Psoas muscle (tissue), 8 donors: ENCODE results near the gene KHDC4. TPM values are rescaled to one million over a fixed set of nuclear protein-coding genes. Genes with fewer than 3 reads are reported as not detected.

ENCODE experiments used
- ATAC-seq, 4 donors: fragments of 200-7000 bp; cut with Tn5 transposase; one replicate each; pipeline ENCODE4 v1.9.1; 2020; ENCODE audit warnings: moderate library complexity in 3 of 4, mild to moderate bottlenecking in 2 of 4
- DNase-seq, 2 donors: peaks; one replicate each; pipeline ENCODE4 v3.0.0-alpha.2; 2020
- H3K27ac ChIP-seq: fragments of 200-600 bp; one replicate; pipeline ENCODE4 v1.8.0; 2022
- H3K27me3 ChIP-seq, 3 donors: fragments of 200-600 bp in 1 of 3; one replicate each; pipeline versions ENCODE4 v1.6.1 to v1.8.0; 2013 to 2022; ENCODE audit warnings: low read length in 2 of 3, mild to moderate bottlenecking in 2 of 3, moderate library complexity in 1 of 3; ENCODE audit not compliant: insufficient read depth in 3 of 3
- H3K36me3 ChIP-seq, 2 donors: fragments of 200-600 bp in 1 of 2; one replicate each; pipeline versions ENCODE4 v1.6.1 to v1.8.0; 2013 to 2022; ENCODE audit warnings: low read depth in 1 of 2, mild to moderate bottlenecking in 1 of 2, moderate library complexity in 1 of 2; ENCODE audit not compliant: insufficient read depth in 1 of 2
- H3K4me1 ChIP-seq: fragments of 200-600 bp; one replicate; pipeline ENCODE4 v1.8.0; 2022
- H3K4me3 ChIP-seq: fragments of 200-600 bp; one replicate; pipeline ENCODE4 v1.8.0; 2022; ENCODE audit warnings: mild to moderate bottlenecking
- H3K9me3 ChIP-seq: fragments of 200-600 bp; one replicate; pipeline ENCODE4 v1.8.0; 2022
- WGBS, 3 donors: extraction: QIAGEN DNeasy Blood & Tissue Kit; methylation state at CpG; one replicate each; pipeline versions ENCODE4 v1.1.6 to v1.1.7; 2013; 5-methylcytosine and 5-hydroxymethylcytosine counted together
- intact Hi-C, 2 donors: fragments of 100-400 bp; cut with DNase I; formaldehyde crosslinking; loops; one replicate each; pipeline versions ENCODE4 v1.11.0 to v1.14.2; 2022
- polyA plus RNA-seq, 3 donors: library from polyadenylated mRNA; stranded (reverse); fragments of 200-250 nt; gene quantifications; one replicate each; pipeline ENCODE4 v1.2.3, GENCODE V29; 2013
- total RNA-seq, 4 donors: library from RNA; stranded (reverse); fragmentation: NEBNext Ultra II Directional in 2 of 4; extraction: Animal tissue kit (Norgen Biotek cat#: 25700) in 2 of 4; gene quantifications; one replicate each; pipeline versions ENCODE4 v1.2.1 to v1.2.4, GENCODE V29; 2021 to 2023
- TF ChIP-seq, protein P1 (sequence below): fragments of 200-600 bp; IDR thresholded peaks from one replicate; pipeline ENCODE4 v1.8.0; 2022; ENCODE audit warnings: antibody characterized with exemption
- donor health status: healthy with polysubstance abuse.
- donor health status: DM: no; HTN: no; CAD: no; lungs with moderate emphysema.
- donor health status: Bipolar disorder and iron deficiency.
- donor health status: healthy.
- donor health status: DM: yes; HTN: yes; CAD: no.
- donor health status: DM: no; HTN: no; CAD: no.
- donor health status: DM: no; HTN: no; CAD: no.
- donor health status: DM: yes; HTN: yes; CAD: no.

Gene KHDC4
- total and polyA plus RNA-seq, 7 donors: 11.0 to 33.1 (median 20.7) TPM

DNA sequence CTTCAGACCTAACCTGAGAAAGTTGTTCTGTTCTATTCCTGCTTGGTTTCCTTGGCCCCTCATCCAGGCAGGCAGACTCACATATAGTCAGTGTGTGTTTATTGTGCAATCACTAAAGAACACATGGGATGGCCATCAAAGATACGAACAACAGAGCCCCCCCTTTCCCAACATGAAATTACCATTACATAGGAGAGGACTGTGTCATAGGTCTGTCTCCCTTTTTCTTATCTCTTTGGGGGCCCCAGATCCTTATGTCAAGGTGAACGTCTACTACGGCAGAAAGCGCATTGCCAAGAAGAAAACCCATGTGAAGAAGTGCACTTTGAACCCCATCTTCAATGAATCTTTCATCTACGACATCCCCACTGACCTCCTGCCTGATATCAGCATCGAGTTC lies 53.3 kb downstream of the KHDC4 start:
- H3K9me3 ChIP-seq: no peaks in the 10 kb centered on the region
- no peak for DNase-seq
- intact Hi-C loops: no loop called here
- no peaks in the 10 kb centered on the region for H3K27me3 ChIP-seq
- WGBS, 3 donors: 88 to 95% (median 89%) methylated on average over 6 of the region's 6 CpGs
- no peak for ATAC-seq
- no peak overlapping the region for H3K4me3 ChIP-seq
- no peak overlapping the region for H3K27ac ChIP-seq
- TF ChIP-seq, protein P1, sequence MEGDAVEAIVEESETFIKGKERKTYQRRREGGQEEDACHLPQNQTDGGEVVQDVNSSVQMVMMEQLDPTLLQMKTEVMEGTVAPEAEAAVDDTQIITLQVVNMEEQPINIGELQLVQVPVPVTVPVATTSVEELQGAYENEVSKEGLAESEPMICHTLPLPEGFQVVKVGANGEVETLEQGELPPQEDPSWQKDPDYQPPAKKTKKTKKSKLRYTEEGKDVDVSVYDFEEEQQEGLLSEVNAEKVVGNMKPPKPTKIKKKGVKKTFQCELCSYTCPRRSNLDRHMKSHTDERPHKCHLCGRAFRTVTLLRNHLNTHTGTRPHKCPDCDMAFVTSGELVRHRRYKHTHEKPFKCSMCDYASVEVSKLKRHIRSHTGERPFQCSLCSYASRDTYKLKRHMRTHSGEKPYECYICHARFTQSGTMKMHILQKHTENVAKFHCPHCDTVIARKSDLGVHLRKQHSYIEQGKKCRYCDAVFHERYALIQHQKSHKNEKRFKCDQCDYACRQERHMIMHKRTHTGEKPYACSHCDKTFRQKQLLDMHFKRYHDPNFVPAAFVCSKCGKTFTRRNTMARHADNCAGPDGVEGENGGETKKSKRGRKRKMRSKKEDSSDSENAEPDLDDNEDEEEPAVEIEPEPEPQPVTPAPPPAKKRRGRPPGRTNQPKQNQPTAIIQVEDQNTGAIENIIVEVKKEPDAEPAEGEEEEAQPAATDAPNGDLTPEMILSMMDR: no peak
- H3K36me3 ChIP-seq: no peaks in the 10 kb centered on the region
- H3K4me1 ChIP-seq: no peaks in the 10 kb centered on the region

DNA sequence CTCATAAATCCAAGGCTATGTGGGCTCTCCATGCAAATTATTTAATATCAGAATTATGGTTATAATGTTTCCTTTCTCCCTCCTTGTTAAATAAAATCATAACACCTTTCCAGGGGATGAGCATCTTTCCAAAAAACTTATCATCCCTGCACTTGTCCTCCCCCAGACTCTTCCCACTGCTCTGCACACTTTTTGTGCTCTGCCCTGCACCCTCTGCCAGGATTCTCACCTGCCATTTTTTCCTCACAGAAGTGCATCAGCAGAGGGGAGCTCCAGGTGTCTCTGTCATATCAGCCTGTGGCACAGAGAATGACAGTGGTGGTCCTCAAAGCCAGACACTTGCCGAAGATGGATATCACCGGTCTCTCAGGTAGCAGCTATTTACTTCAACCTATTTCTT lies 54.0 kb downstream of the KHDC4 start:
- Histone ChIP-seq H3K36me3 (no peaks in the 10 kb centered on the region), H3K27me3 (no peaks in the 10 kb centered on the region), H3K4me3 (no peak overlapping the region), H3K27ac (no peak overlapping the region), H3K4me1 (no peaks in the 10 kb centered on the region), H3K9me3 (no peaks in the 10 kb centered on the region)
- TF ChIP-seq, protein P1: no peak
- no peak for ATAC-seq
- no peak for DNase-seq
- intact Hi-C loops: no loop called here
- WGBS, 3 donors: 93 to 98% (median 95%) methylated on average over 2 of the region's 2 CpGs

DNA sequence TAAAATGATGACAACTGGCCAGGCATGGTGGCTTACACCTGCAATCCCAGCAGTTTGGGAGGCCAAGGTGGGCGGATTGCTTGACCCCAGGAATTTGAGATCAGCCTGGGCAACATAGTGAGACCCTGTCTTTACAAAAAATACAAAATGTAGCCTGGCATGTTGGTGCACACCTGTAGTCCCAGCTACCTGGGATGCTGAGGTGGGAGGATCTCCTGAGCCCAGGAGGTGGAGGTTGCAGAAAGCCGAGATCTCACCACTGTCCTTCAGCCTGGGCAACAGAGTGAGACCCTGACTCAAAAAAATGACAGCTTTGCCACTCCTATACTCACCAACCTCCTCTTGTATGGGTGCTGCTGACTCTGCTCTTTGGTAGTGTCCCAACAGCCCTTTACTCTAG lies 56.3 kb downstream of the KHDC4 start:
- Histone ChIP-seq H3K9me3 (no peaks in the 10 kb centered on the region), H3K36me3 (no peaks in the 10 kb centered on the region), H3K27ac (no peak overlapping the region), H3K4me3 (no peak overlapping the region), H3K4me1 (no peaks in the 10 kb centered on the region), H3K27me3 (no peaks in the 10 kb centered on the region)
- no peak for ATAC-seq
- TF ChIP-seq, protein P1: no peak
- DNase-seq: no peak
- WGBS, 3 donors: 97 to 100% (median 100%) methylated on average over 2 of the region's 2 CpGs
- intact Hi-C loops: no loop called here

DNA sequence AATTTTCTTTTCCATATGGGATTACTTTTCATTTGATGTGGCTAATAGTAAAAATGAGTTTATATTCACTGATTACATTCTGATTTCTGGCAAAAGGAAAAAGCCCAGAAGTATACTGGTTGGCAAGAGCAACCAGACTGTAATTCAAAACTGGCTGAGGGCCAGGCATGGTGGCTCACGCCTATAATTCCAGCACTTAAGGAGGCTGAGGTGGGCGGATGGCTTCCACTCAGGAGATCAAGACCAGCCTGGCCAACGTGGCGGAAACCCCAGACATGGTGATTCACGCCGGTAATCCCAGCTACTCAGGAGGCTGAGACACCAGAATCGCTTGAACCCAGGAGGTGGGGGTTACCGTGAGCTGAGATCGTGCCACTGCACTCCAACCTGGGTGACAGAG lies 60.4 kb downstream of the KHDC4 start:
- no peaks in the 10 kb centered on the region for H3K4me1 ChIP-seq
- no peaks in the 10 kb centered on the region for H3K27me3 ChIP-seq
- no peaks in the 10 kb centered on the region for H3K36me3 ChIP-seq
- no peak overlapping the region for H3K27ac ChIP-seq
- intact Hi-C loops: no loop called here
- DNase-seq (no peak), ATAC-seq (no peak)
- no peaks in the 10 kb centered on the region for H3K9me3 ChIP-seq
- TF ChIP-seq, protein P1: no peak
- WGBS, 3 donors: 66 to 69% (median 66%) methylated on average over 9 of the region's 9 CpGs
- no peak overlapping the region for H3K4me3 ChIP-seq

DNA sequence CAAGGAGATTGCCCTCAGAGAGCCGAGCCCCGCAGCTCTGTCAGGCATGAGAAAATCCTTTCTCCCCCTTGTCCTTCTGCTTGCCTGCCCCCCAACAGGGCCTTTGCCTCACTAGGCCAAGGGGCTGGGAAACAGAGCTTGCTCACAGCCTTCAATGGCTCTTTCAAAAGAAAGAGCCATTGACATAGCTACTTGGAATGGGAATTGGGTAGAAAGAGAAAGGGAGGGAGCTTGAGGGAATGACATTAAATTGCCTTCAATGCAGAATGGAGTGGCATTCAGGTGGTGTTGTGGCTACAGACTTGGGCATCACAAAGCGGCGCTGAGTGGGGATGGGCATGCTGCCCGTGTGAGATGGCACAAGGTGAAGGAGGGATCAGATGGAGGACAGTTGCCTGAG lies 61.7 kb downstream of the KHDC4 start:
- Histone ChIP-seq H3K4me1 (no peaks in the 10 kb centered on the region), H3K36me3 (no peaks in the 10 kb centered on the region), H3K4me3 (no peak overlapping the region), H3K27ac (no peak overlapping the region), H3K9me3 (no peaks in the 10 kb centered on the region), H3K27me3 (no peaks in the 10 kb centered on the region)
- ATAC-seq (no peak), DNase-seq (no peak)
- TF ChIP-seq, protein P1: no peak
- intact Hi-C loops: no loop called here
- WGBS, 3 donors: 85 to 90% (median 88%) methylated on average over 5 of the region's 5 CpGs
